Nucleus accumbens (tissue), 56 donors: Measurements from ENCODE around the gene ARHGAP9.
A peak's percentile ranks its signal among the peaks of the same experiment; 100 is the strongest.

ENCODE experiments used
- DNase-seq, 56 donors: peaks; one replicate each; lab custom pipeline; 2025; lab: John Stamatoyannopoulos, UW

The ARHGAP9 gene

GRCh38 chr12:57475271-57476161 is 4.2 kb downstream of the ARHGAP9 start:
- DNase-seq: peak in 2 of 56 donors; percentile 10 to 18

- no peak for DNase-seq
Measured at GRCh38 chr12:57474862-57475261, 4.8 kb downstream of the ARHGAP9 start.

GRCh38 chr12:57474430-57474829 is 5.2 kb downstream of the ARHGAP9 start:
- no peak for DNase-seq

GRCh38 chr12:57473886-57474285 is 5.8 kb downstream of the ARHGAP9 start:
- no peak for DNase-seq

GRCh38 chr12:57473392-57473791 is 6.3 kb downstream of the ARHGAP9 start:
- no peak for DNase-seq

- DNase-seq: no peak
Measured at GRCh38 chr12:57472391-57472790, 7.3 kb downstream of the ARHGAP9 start.

GRCh38 chr12:57471661-57472060 is 8.0 kb downstream of the ARHGAP9 start:
- DNase-seq: no peak

GRCh38 chr12:57470970-57471656 is 8.6 kb downstream of the ARHGAP9 start:
- DNase-seq: no peak

GRCh38 chr12:57470286-57470969 is 9.2 kb downstream of the ARHGAP9 start:
- DNase-seq: no peak

- DNase-seq: no peak
Measured at GRCh38 chr12:57469296-57470164, 10.1 kb downstream of the ARHGAP9 start.

GRCh38 chr12:57467915-57468314 is 11.8 kb downstream of the ARHGAP9 start:
- DNase-seq: no peak

GRCh38 chr12:57467212-57467874 is 12.3 kb downstream of the ARHGAP9 start:
- DNase-seq: no peak

- no peak for DNase-seq
Measured at GRCh38 chr12:57465747-57466505, 13.7 kb downstream of the ARHGAP9 start.

GRCh38 chr12:57465030-57465746 is 14.5 kb downstream of the ARHGAP9 start:
- DNase-seq: no peak

- DNase-seq: no peak
Measured at GRCh38 chr12:57464569-57464968, 15.1 kb downstream of the ARHGAP9 start.

- no peak for DNase-seq
Measured at GRCh38 chr12:57462912-57463253, 16.8 kb downstream of the ARHGAP9 start.

- DNase-seq: peak in 52 of 56 donors; percentile 8 to 83 (median 58)
Measured at GRCh38 chr12:57462251-57462911, 17.3 kb downstream of the ARHGAP9 start.

GRCh38 chr12:57461917-57462250 is 17.8 kb downstream of the ARHGAP9 start:
- no peak for DNase-seq
